Stimulated activated CD8-positive, alpha-beta memory T cell treated with anti-CD3 and anti-CD28 coated beads, Interleukin-12 subunit alpha, Interleukin-12 subunit beta, amount 100 ng/mL, for 24 hours (primary cell): ENCODE measurements around the gene TENT5D.
"Not testable (repeated sequence)": the region's sequence is repeated elsewhere in the genome, so short reads cannot be mapped to it uniquely, and the experiment has no call there.

Source experiments
- DNase-seq: peaks from one replicate; pipeline ENCODE4 v3.0.0-alpha.2; 2020; ENCODE audit errors: extremely low read depth

Gene TENT5D

GRCh38 chrX:80420147-80420546, at the start of gene TENT5D:
TSS of gene TENT5D (plus strand) at chrX:80420447. CDS start at chrX:80442540, 22,093 bp downstream.
- no peak for DNase-seq

- not testable (repeated sequence) for DNase-seq
Measured at GRCh38 chrX:80385651-80386050, 34.6 kb upstream of the TENT5D start.

- DNase-seq, result no peak
Measured at GRCh38 chrX:80388206-80388605, 32.0 kb upstream of the TENT5D start.

- DNase-seq, result no peak
Measured at GRCh38 chrX:80412042-80412441, 8.2 kb upstream of the TENT5D start.

GRCh38 chrX:80423000-80423399, 2.8 kb downstream of the TENT5D start:
- no peak for DNase-seq

GRCh38 chrX:80423744-80424143, 3.5 kb downstream of the TENT5D start:
- no peak for DNase-seq

GRCh38 chrX:80430826-80431504, 10.7 kb downstream of the TENT5D start:
- no peak for DNase-seq

- no peak for DNase-seq
Measured at GRCh38 chrX:80431505-80431832, 11.2 kb downstream of the TENT5D start.

GRCh38 chrX:80432441-80432840, 12.2 kb downstream of the TENT5D start:
- no peak for DNase-seq

GRCh38 chrX:80432863-80433262, 12.6 kb downstream of the TENT5D start:
- no peak for DNase-seq

GRCh38 chrX:80468166-80468565, 47.9 kb downstream of the TENT5D start:
- DNase-seq, result not testable (repeated sequence)

- DNase-seq, result no peak
Measured at GRCh38 chrX:80471582-80471981, 51.3 kb downstream of the TENT5D start.

GRCh38 chrX:80485543-80485942, 65.3 kb downstream of the TENT5D start:
- no peak for DNase-seq

GRCh38 chrX:80486299-80486698, 66.1 kb downstream of the TENT5D start:
- no peak for DNase-seq

GRCh38 chrX:80489166-80489565, 68.9 kb downstream of the TENT5D start:
- no peak for DNase-seq
